Skeletal muscle tissue (tissue), 4 donors: Measurements from ENCODE around the gene ANXA3. TPM values are rescaled to one million over a fixed set of nuclear protein-coding genes. Genes with fewer than 3 reads are reported as not detected.

ENCODE experiments used
- H3K27ac ChIP-seq: one replicate; pipeline ENCODE4 v1.7.0; 2013; ENCODE audit warnings: mild to moderate bottlenecking, low read depth, low read length, inconsistent platforms
- H3K27me3 ChIP-seq, 3 donors: one replicate each; pipeline ENCODE4 v1.7.0; 2013; ENCODE audit warnings: low read length in 3 of 3; ENCODE audit not compliant: control insufficient read depth in 3 of 3, insufficient read depth in 3 of 3
- H3K36me3 ChIP-seq, 3 donors: one replicate each; pipeline ENCODE4 v1.7.0; 2013; ENCODE audit warnings: low read length in 3 of 3; ENCODE audit not compliant: control insufficient read depth in 3 of 3, insufficient read depth in 3 of 3
- H3K4me1 ChIP-seq, 3 donors: one replicate each; pipeline ENCODE4 v1.7.0; 2013; ENCODE audit warnings: low read length in 3 of 3, mild to moderate bottlenecking in 3 of 3; ENCODE audit not compliant: control insufficient read depth in 3 of 3, insufficient read depth in 3 of 3
- H3K4me3 ChIP-seq, 3 donors: one replicate each; pipeline ENCODE4 v1.7.0; 2013; ENCODE audit warnings: low read length in 3 of 3
- H3K9ac ChIP-seq, 3 donors: one replicate each; pipeline ENCODE4 v1.7.0; 2013; ENCODE audit warnings: low read length in 3 of 3, mild to moderate bottlenecking in 3 of 3, moderate library complexity in 2 of 3, low read depth in 1 of 3
- H3K9me3 ChIP-seq, 3 donors: one replicate each; pipeline ENCODE4 v1.7.0; 2013; ENCODE audit warnings: low read length in 3 of 3; ENCODE audit not compliant: control insufficient read depth in 3 of 3
- total RNA-seq: library from RNA; depleted of rRNA; stranded (reverse); fragments of >200 nt; gene quantifications from one replicate; pipeline ENCODE4 v1.2.3, GENCODE V29; 2014
- donor health status: Osteomylitis.

The ANXA3 gene
- total RNA-seq, 1 donor from 2014 or later: 14.6 TPM

DNA sequence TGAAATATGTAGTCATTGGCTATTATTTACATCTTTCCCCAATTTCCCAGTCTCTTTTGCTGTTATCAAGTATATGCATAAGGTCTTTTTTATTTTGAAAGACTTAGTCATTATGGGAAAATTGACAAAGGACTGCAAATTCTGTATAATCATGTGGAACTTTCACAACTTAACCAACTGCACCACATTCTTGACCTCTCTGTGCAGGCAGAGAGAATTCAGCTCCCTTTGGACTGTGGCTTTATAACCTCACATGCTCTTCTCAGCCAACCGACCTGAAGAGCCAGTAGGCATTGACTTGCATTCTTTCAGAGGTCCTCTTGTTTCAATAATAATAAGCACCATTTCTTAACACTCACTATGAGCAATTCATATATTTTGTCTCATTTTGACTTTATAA lies 66.9 kb downstream of the ANXA3 start:
- Histone ChIP-seq H3K4me1 (no peaks in the 10 kb centered on the region), H3K27ac (no peak overlapping the region), H3K27me3 (no peaks in the 10 kb centered on the region), H3K9ac (no peak overlapping the region), H3K9me3 (no peaks in the 10 kb centered on the region), H3K36me3 (no peaks in the 10 kb centered on the region), H3K4me3 (no peak overlapping the region)

DNA sequence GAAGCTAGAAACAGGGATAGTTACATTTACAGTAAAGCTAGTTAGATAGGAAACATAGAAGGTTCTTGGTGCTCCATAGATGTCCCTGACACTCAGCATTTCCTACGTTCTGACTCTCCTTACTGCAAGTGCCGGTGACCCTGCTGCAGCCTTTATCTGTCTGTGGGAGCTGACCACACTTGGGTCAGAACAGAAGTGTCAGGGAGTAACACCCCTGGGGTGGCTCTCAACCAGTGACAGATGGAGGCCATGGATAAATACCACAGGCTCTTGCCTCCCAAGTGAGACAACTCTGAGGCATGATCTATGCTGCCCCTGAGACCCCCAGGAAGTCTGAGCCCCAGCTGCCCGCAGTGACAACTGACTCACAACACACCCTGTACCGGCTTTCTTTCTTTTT lies 69.8 kb downstream of the ANXA3 start:
- no peak overlapping the region for H3K9ac ChIP-seq

DNA sequence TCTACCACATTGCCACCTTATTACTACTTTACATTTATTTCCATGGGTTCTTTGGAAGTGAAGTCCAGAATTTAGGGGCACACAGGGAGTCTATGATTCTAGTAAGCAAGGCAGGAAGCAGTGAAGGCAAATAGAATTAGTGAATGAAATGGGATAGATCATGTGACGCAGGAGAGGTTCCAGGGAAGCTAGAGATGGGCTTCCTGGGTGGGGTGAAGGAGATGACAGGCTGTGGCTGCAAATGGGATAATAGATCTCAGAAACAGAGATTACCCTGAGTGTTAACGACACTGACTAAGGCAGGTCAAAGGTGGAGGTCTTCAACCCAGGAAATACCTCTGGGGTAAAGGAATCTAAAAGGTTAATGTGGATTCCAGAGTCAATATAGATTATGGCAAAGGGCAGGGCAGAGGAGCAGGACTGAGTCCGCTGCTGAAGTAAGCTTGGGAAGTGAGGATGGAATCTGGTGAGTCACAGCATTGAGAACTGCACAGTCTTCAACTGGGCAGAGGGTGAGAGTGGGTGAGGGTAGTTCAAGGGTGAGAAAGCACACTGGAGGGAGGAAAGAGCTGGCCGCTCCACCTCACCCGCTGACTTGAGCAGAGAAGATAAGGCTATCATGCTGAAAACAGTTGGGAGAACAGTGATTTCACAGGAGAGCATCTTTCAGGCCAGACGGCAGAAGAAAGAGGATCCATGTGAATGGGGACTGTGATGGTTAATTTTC lies 70.8 kb downstream of the ANXA3 start:
- Histone ChIP-seq H3K4me3 (no peak overlapping the region), H3K9ac (no peak overlapping the region), H3K27ac (no peak overlapping the region), H3K9me3 (no peaks in the 10 kb centered on the region), H3K4me1 (no peaks in the 10 kb centered on the region), H3K27me3 (no peaks in the 10 kb centered on the region), H3K36me3 (no peaks in the 10 kb centered on the region)

More for the DNA sequence above, 69.8 kb downstream of the ANXA3 start:
- Histone ChIP-seq H3K9me3 (no peaks in the 10 kb centered on the region), H3K36me3 (no peaks in the 10 kb centered on the region), H3K27ac (no peak overlapping the region), H3K4me1 (no peaks in the 10 kb centered on the region), H3K27me3 (no peaks in the 10 kb centered on the region), H3K4me3 (no peak overlapping the region)

DNA sequence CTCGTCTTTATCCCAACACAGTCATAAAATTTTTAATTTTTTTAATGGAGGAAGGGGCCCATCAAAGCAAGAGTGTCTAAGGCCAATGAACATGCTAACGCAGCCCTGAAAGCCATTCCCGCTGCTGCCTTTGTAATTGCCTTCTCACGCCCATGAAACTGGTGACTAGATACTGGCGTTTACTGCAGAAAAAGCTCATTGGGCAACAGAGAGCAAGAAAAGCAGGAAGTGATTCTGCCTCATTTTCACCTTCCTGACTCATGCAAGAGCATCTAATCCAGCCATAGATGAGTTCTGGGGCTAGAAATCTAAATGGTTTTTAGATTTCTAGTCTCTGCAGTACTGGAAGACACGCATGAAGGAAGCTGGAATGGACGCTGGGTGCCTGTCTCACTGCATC lies 72.5 kb downstream of the ANXA3 start:
- Histone ChIP-seq H3K27ac (no peak overlapping the region), H3K4me1 (no peaks in the 10 kb centered on the region), H3K9ac (no peak overlapping the region), H3K27me3 (no peaks in the 10 kb centered on the region), H3K9me3 (no peaks in the 10 kb centered on the region), H3K36me3 (no peaks in the 10 kb centered on the region), H3K4me3 (no peak overlapping the region)

DNA sequence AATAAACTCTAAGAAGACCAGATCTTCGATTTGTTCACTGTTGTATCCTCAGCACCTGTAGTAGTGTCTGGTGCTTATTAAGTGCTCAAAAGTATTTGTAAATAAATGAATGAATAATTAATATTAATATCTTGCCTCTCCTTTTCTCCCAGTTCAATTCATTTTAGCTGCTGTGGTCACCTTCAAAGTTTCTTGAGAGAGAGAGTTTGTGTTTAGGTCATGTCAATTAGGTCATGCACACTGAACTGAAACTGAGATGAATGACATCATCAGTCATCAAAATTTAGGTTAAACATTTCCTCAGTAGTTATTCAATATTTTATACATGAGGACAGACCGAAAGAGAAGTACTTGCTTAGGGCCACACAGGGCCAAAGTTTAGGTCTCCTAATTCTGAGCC lies 73.5 kb downstream of the ANXA3 start:
- Histone ChIP-seq H3K4me3 (no peak overlapping the region), H3K9ac (no peak overlapping the region), H3K36me3 (no peaks in the 10 kb centered on the region), H3K27ac (no peak overlapping the region), H3K4me1 (no peaks in the 10 kb centered on the region), H3K9me3 (no peaks in the 10 kb centered on the region), H3K27me3 (no peaks in the 10 kb centered on the region)

DNA sequence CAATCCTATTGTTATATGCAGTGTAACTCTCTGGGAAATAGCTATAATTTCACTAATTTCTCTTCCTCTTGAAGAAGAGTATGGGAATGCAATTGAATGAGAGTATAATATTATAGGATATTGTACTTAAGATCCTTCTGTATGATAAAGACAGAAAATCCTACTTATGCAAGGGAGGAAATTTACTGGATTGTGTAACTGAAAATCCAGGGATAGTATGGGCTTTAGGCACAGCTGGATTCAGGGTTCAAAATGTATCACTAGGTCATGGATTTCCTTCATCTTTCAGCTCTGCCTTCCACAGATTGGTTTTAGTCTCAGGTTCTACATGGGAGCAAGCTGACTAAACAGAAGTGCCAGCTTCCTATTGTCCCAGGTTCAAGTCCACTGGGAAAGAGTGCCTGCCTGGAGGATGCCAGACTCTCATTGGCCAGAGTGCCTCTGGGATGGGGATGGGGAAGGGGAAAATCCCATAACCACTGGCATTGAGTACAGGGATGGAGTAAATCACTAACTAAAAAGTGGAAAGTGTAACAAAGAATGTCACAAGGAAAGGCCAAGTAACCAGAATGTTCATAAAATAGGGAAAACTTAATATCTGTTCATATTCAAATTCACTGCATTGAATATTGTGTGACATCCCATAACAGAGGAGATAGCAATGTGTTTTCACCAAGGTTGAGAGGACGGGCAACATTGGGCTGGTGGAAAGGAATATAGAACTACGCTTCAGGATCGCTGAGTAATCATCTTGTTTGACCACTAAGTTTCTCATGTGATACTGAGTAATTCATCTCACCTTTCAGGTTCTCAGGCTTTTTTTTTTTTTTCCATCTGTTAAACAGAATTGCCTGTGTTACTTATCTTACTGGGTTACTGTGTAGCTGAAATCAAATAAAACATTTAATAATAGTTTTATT lies 75.7 kb downstream of the ANXA3 start:
- H3K9me3 ChIP-seq: no peaks in the 10 kb centered on the region
- H3K4me1 ChIP-seq: no peaks in the 10 kb centered on the region
- H3K27ac ChIP-seq: no peak overlapping the region
- H3K36me3 ChIP-seq: no peaks in the 10 kb centered on the region
- no peaks in the 10 kb centered on the region for H3K27me3 ChIP-seq
- no peak overlapping the region for H3K9ac ChIP-seq
- H3K4me3 ChIP-seq: no peak overlapping the region

DNA sequence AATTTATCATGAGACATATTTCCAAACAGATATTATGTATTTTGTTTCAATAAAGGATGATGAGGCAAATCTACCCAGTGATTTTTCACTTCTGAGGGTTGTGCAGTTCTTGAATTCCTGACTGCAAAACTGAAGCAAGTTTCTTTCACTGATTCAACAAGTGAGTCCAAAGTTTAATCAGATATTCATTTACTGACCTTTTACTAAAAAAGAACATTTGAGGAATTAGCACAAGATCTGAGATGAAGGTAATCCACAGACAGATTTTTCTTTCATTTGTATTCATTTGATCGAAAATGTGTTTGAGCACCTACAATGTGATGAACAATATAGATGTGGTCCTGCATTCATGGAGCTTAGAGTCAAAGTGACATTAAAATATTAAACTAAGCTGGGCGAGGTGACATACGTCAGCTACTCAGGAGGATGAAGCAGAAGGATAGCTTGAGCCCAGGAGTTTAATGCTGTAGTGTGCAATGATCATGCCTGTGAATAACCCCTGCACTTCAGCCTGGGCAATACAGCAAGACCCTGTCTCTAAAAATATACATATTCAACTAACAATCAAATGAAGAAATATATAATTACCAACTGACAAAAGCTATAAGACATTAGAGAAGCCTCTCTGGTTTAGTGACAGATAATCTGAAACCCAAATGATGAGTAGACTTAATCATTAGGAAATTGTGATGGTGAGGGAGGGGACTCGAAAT lies 76.6 kb downstream of the ANXA3 start:
- no peak overlapping the region for H3K27ac ChIP-seq
- H3K27me3 ChIP-seq: no peaks in the 10 kb centered on the region
- H3K36me3 ChIP-seq: no peaks in the 10 kb centered on the region
- no peaks in the 10 kb centered on the region for H3K9me3 ChIP-seq
- no peak overlapping the region for H3K4me3 ChIP-seq
- H3K9ac ChIP-seq: no peak overlapping the region
- no peaks in the 10 kb centered on the region for H3K4me1 ChIP-seq

DNA sequence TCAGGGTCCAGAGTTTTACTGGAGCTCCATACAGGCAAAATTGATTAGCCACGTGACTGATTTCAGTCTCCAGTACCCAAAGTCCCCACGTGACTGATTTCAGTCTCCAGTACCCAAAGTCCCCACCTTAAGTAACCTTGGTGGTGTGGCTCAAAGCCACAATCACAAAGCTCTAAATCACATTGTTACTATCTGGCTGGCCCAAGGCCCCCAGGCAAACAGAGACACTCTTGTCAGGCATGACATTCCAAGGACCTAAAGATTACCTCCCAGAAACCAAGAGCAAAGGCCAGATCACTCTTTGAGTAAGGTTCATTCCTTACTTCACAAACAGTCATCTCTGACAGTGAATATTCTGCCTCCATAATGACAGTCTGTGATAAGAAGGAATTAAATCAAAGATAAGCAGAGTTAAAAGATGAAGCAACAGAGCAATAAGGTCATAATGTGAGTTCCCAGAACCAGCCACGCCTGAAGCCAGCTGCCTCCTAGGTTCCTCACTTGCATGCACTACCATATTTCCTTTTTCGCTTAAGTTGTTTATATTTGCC lies 78.5 kb downstream of the ANXA3 start:
- Histone ChIP-seq H3K36me3 (no peaks in the 10 kb centered on the region), H3K4me1 (no peaks in the 10 kb centered on the region), H3K9me3 (no peaks in the 10 kb centered on the region), H3K27me3 (no peaks in the 10 kb centered on the region), H3K27ac (no peak overlapping the region), H3K9ac (no peak overlapping the region), H3K4me3 (no peak overlapping the region)

DNA sequence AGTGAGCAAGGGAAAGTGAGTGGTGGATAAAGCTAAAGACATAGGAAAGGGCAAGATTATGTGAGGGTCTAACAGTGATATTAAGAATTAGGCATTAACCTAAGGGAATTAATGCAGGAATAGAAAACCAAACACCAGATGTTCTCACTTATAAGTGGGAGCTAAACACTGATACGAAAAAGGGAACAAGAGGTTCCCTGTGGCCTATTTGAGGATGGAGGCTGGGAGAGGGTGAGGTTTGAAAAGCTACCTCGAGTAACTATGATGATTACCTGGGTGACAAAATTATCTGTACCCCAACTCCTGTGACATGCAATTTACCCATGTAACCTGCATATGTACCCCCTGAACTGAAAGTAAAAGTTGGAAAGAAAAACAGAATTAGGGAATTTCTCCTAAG lies 79.0 kb downstream of the ANXA3 start:
- Histone ChIP-seq H3K36me3 (no peaks in the 10 kb centered on the region), H3K9me3 (no peaks in the 10 kb centered on the region), H3K9ac (no peak overlapping the region), H3K27me3 (no peaks in the 10 kb centered on the region), H3K4me3 (no peak overlapping the region), H3K27ac (no peak overlapping the region), H3K4me1 (no peaks in the 10 kb centered on the region)
